RKO (cell line): Measurements from ENCODE around the gene CRKL.
A peak's percentile ranks its signal among the peaks of the same experiment; 100 is the strongest.

Experiments used
- DNase-seq: peaks from one replicate; pipeline ENCODE4 v3.0.0-alpha.2; 2016; ENCODE audit warnings: low spot score

Gene CRKL

DNA sequence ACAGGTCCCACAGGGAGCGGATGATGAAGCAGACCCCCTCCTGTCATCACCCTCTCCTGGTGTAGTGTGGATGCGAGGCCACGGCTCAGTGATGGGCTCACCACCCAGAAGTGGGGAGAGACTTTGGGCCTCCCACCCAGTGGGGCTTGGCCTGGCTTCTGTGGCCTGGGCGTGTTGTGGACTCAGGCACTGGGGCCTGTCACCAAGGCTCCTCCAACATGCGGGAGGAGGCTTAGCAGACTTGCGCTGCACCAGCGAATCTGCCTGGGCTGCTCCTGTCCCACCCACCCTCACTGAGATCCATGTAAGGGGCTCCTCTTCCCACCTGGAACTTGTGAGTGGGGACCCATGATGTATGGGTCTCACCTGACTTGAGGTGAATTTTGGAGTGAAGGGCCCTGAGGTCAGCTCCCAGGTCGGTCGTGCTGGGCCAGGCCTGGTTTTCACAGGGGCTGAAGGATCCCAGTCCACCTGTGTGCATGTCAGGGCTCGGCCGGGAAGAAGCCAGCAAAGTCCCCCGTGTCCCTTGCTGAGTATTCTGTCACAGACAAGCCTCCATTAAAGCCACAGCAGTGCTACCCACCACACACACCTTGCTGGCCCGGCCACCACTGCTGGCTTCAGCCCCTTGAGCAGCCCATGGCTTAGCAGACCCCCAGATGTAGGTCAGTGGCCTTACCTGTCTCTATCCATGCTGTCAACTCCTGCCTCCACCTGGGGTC lies 80.5 kb downstream of the CRKL start:
- no peak for DNase-seq

DNA sequence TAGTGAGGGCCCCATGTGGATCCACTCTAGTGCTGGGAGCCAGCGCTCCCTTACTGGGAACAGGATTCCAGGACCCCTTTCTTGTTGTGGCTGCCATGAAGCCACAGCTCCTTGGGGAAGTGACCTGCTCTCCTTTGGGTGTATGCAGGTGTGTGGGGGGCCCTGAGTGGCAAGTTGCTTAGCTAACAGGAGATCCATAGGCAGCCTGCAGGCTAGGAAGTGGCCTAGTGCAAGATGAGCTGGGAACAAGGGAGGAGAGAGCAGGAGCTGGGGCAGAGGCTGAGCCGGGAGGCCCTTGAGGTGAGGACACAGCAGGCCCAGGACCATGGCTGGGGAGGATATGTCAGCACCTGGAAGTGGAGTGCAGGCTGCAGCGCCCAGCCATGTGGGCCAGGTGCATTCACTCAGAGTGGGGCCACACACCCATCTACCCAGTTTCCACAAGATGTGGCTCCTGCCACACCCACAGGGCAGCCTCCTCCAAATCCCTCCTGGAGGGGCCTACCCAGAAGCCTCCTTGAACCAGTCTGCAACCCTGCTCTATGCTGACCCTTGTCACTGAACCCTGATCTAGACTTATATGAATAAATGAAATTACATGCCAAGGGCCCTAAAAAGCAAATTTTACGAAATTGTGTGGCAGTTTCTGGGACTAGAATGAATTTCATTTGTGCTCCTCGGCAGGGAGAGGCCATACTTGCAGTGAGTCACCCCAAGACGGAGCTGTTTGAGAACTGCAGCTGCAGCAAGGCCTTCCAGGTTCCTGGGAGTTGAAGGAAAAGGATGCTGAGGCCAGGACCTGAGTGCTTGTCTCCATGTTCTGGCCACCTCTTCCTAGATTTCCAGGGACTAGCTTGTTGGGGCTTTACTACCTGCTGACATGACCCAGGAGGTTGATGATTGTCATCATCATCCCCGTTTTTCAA lies 81.5 kb downstream of the CRKL start:
- DNase-seq = peak; percentile 67

DNA sequence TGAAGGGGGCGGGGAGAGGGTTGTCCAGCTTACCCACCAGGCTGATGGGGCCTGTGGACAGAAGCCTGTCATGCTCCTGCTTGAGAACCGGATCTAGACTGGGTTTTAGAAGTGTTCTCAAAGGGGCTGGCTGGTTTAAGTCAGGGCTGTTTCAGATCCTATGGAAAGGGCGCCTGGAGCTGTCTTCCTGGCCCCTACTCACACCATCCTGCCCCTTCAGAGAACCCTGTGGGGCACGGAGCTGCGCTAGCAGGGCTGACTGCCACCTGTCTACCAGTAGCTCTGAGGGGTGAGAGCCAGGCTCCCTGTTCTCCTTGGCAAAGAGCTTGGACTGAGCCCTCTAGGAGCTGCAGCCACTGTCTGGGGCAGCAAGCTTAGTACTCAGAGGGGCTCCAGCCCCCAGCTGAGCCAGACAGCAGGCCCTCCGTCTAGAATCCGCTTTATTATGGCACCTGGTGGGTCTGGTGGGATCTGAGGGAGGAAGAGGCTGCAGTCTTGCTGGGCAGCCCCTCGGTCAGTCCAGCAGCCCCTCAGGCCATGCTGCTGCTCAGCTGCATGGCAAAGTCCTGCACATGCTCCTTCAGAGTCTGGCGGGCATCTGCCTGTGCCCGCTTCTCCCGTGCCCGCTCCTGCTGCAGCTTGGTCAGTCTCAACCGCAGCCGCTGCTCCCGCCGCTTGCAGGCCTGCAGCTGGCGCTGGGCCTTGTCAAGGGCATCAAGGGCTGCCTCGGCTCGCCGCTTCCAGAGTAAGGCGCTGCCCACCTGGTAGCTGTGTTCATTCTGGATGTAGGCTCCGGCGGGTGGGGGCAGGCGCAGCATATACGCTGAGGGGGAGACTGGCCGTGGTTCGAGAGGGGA lies 82.4 kb downstream of the CRKL start:
- no peak for DNase-seq

DNA sequence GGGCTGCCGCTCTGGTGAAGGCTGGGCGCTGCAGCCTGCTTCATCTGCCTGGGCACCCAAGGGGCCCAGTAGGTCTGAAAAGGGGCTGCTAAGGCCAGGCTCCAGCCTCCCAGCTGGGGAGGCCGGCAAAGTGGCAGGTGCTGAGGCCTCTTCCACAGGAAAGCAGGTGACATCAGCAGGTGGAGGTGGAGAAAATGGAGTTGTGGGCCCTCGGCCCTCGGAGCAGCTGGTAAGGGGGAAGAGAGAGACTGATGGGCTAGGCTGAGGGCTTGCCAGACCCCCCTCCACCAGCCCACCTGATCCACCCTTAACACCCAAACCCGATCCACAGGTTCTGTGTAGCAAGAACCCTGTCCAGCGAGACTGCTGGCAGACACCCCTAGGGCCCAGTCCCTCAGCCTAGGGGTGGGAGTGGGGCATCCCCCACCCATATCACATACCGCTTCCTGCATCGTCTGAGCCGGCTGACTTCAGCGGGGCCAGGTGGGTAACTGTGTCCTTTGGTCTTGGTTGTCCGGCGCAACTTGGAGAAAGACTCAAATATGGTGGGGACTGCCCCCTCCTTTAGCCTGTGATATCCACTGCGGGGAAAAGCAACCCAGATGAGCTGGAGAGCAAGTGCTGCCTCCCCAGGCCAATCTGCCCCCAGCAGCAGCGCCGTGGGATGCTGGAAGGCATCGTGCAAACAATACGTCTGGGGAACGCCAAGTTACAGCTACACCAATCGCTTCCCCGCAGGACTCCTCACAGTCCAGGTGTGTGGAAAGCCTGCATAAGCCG lies 83.2 kb downstream of the CRKL start:
- DNase-seq = peak; percentile 53

DNA sequence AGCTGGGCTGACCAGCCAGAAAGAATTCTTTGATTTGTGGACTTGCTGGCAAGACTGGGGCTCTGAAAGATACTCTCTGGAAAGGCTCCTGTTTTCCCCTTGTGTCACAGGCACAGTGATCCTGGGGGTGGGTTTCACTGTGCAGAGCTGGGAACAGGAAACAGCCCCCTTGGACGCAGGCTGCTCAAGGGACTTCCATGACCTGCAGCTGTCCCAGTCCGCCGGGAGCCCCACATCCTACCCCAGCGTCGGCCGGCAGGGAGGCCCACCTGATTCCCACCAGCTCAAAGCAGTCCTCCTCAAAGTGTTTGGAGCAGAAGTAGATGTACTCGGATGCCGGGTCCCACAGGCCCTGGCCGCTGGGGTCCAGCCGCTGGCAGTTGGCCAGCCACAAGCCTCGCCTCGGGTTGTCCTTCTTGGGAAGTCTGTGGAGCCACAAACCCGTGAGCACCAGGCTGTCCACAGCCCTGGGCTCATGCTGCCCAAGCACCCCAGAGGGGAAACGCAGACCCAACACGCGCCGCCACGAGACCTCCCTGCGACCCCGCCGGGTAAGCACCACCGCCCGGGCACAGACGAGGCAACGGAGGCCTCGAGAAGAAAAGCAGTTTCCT lies 83.9 kb downstream of the CRKL start:
- peak; percentile 37 for DNase-seq

DNA sequence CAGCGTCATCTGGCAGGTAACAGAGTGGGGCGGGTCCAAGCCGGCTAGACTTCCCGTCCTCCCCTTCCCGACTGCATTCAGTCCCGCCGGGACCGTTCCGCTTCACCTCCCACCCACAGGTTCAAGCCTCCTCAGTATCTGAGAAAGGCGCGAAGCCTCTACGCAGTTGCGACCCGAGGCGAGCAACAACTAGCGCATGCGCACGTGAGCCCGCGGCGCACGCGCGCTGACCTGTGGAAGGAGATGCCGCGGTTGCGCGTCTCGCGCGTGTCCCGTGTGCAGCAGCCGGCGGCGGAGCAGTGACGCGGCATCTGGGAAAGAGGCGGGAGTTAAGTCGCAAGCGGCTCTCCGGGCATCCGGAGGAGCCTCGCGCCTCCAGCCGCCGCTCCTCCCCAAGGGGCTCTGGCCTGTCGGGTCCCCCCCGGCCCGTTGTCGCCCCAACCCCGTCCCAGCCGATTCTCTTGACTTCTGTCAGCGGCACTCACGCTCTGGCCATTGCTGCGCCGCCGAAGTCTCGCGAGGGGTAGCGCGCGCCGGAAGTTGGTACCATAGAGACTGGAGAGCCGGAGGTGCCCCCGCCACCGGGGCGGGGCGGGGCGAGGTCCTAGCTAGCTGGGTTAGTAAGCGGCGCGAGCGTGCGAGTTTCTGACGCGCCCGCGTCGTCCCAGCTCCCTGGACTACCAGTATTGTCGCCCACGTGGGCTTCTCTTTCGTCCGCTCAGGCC lies 84.6 kb downstream of the CRKL start, which contains the start of gene THAP7:
TSS of gene THAP7 (minus strand) at position 518 of the 725 bp plus-strand sequence. CDS start at position 311, 207 bp downstream.
- DNase-seq = peak; percentile 94
